Naive thymus-derived CD4-positive, alpha-beta T cell (primary cell): ENCODE results near the gene RORC. TPM values are rescaled to one million over a fixed set of nuclear protein-coding genes. Genes with fewer than 3 reads are reported as not detected.
A peak's percentile ranks its signal among the peaks of the same experiment; 100 is the strongest.
"Not testable (repeated sequence)": the region's sequence is repeated elsewhere in the genome, so short reads cannot be mapped to it uniquely, and the experiment has no call there.

Experiments used
- ATAC-seq: fragments of 150-1000 bp; cut with Tn5 transposase; 2 replicates; pipeline ENCODE4 v1.10.0; 2021; ENCODE audit warnings: mild to moderate bottlenecking, moderate library complexity
- CTCF ChIA-PET: fragments of 350-600 bp; sonication (Branson Sonifier 250); formaldehyde crosslinking; loops from one replicate; lab custom pipeline; 2021; ENCODE audit warnings: antibody characterized with exemption; lab: Charles Lee
- POLR2A ChIA-PET: fragments of 350-600 bp; sonication (Branson Sonifier 250); formaldehyde crosslinking; loops from one replicate; lab custom pipeline; 2021; ENCODE audit warnings: antibody characterized with exemption, inconsistent platforms; lab: Charles Lee
- DNase-seq, 9 donors: peaks; one replicate each; pipeline versions ENCODE4 v3.0.0 to v3.0.0-alpha.2; 2020 to 2022; ENCODE audit warnings: mixed read lengths in 1 of 9
- H3K27ac ChIP-seq: one replicate; pipeline ENCODE4 v1.7.0; 2013; ENCODE audit warnings: mild to moderate bottlenecking, low read depth, low read length, moderate library complexity
- H3K27me3 ChIP-seq, 2 donors: one replicate each; pipeline ENCODE4 v1.7.0; 2013; ENCODE audit warnings: low read length in 2 of 2, mild to moderate bottlenecking in 2 of 2, moderate library complexity in 2 of 2; ENCODE audit not compliant: control insufficient read depth in 2 of 2, insufficient read depth in 2 of 2
- H3K36me3 ChIP-seq, 3 experiments: 1 replicate in 2 of 3; 2 replicates in 1 of 3; pipeline ENCODE4 v1.7.0; 2013; ENCODE audit warnings: low read length in 3 of 3, mild to moderate bottlenecking in 3 of 3, moderate library complexity in 1 of 3; ENCODE audit not compliant: insufficient read depth in 3 of 3, control insufficient read depth in 2 of 3
- H3K4me1 ChIP-seq, 2 donors: one replicate each; pipeline ENCODE4 v1.7.0; 2013; ENCODE audit warnings: low read length in 2 of 2, mild to moderate bottlenecking in 2 of 2, moderate library complexity in 1 of 2; ENCODE audit not compliant: control insufficient read depth in 2 of 2, insufficient read depth in 2 of 2
- H3K4me3 ChIP-seq: 2 replicates; pipeline ENCODE4 v1.7.0; 2013; ENCODE audit warnings: mild to moderate bottlenecking, low read length
- H3K9me3 ChIP-seq, 3 experiments: 1 replicate in 2 of 3; 2 replicates in 1 of 3; pipeline ENCODE4 v1.7.0; 2013; ENCODE audit warnings: low read length in 3 of 3; ENCODE audit not compliant: control insufficient read depth in 2 of 3
- H3K27ac Mint-ChIP-seq, 9 donors: one replicate each; pipeline ENCODE4 v1.8.0; 2020 to 2022; ENCODE audit warnings: mixed read lengths in 9 of 9, mild to moderate bottlenecking in 8 of 9, moderate library complexity in 5 of 9, inconsistent platforms in 2 of 9
- H3K27me3 Mint-ChIP-seq, 5 donors: one replicate each; pipeline ENCODE4 v1.8.0; 2021 to 2022; ENCODE audit warnings: mixed read lengths in 5 of 5, mild to moderate bottlenecking in 1 of 5
- H3K36me3 Mint-ChIP-seq, 5 donors: one replicate each; pipeline ENCODE4 v1.8.0; 2020 to 2022; ENCODE audit warnings: mixed read lengths in 5 of 5, mild to moderate bottlenecking in 3 of 5, inconsistent platforms in 1 of 5
- H3K4me1 Mint-ChIP-seq, 7 donors: one replicate each; pipeline ENCODE4 v1.8.0; 2020 to 2022; ENCODE audit warnings: mixed read lengths in 7 of 7, mild to moderate bottlenecking in 3 of 7, inconsistent platforms in 1 of 7
- H3K4me3 Mint-ChIP-seq, 10 donors: one replicate each; pipeline ENCODE4 v1.8.0; 2020 to 2022; ENCODE audit warnings: mild to moderate bottlenecking in 10 of 10, mixed read lengths in 10 of 10, moderate library complexity in 6 of 10, inconsistent platforms in 2 of 10
- H3K9me3 Mint-ChIP-seq, 11 donors: one replicate each; pipeline ENCODE4 v1.8.0; 2020 to 2022; ENCODE audit warnings: mixed read lengths in 11 of 11, mild to moderate bottlenecking in 4 of 11, inconsistent platforms in 1 of 11, moderate library complexity in 1 of 11
- intact Hi-C, 2 donors: fragments of 100-400 bp; cut with micrococcal nuclease; formaldehyde crosslinking; loops; one replicate each; pipeline ENCODE4 v1.15.1; 2023
- polyA plus RNA-seq, 2 donors: library from polyadenylated mRNA; unstranded; fragments of 300-500 nt; fragmentation: Illumina TruSeq; gene quantifications; one replicate each; pipeline ENCODE4 v1.2.3, GENCODE V29; 2021
- total RNA-seq, 6 experiments: library from RNA in 5 of 6; stranded (reverse) in 5 of 6; gene quantifications; 1 replicate in 5 of 6; 2 replicates in 1 of 6; pipeline ENCODE4 v1.2.3 and lab custom pipeline; 2021 to 2026

The RORC gene
- total and polyA plus RNA-seq, 7 experiments from 2014 or later: 0.16 to 2.5 (median 0.29) TPM; not detected in 1

DNA sequence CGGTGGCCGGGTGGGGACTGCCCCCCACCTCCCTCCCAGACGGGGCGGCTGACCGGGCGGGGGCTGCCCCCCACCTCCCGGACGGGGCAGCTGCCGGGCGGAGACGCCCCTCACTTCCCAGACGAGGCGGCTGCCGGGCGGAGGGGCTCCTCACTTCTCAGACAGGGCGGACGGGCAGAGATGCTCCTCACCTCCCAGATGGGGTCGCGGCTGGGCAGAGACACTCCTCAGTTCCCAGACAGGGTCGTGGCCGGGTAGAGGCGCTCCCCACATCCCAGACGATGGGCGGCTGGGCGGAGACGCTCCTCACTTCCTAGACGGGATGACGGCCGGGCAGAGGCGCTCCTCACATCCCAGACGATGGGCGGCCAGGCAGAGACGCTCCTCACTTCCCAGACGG is 62.3 kb downstream of the RORC start:
- ATAC-seq, H3K27me3 ChIP-seq, H3K27me3 Mint-ChIP-seq, H3K27ac ChIP-seq, DNase-seq, H3K36me3 ChIP-seq, H3K4me3 ChIP-seq, H3K27ac Mint-ChIP-seq, POLR2A ChIA-PET, H3K4me3 Mint-ChIP-seq, H3K9me3 ChIP-seq, intact Hi-C loops, CTCF ChIA-PET, H3K9me3 Mint-ChIP-seq, H3K4me1 ChIP-seq: not testable (repeated sequence)
- Mint-ChIP-seq H3K4me1 (peaks cover 2 to 10% (median 3%) of the 10 kb centered on the region in 7 donors), H3K36me3 (peaks cover 0 to 10% (median 0%) of the 10 kb centered on the region in 5 donors)

- H3K4me1 ChIP-seq, intact Hi-C loops, DNase-seq, CTCF ChIA-PET, H3K36me3 Mint-ChIP-seq, ATAC-seq, H3K27me3 Mint-ChIP-seq, H3K9me3 Mint-ChIP-seq, H3K27me3 ChIP-seq, H3K27ac ChIP-seq, H3K9me3 ChIP-seq, H3K4me3 ChIP-seq, H3K4me3 Mint-ChIP-seq, H3K36me3 ChIP-seq, POLR2A ChIA-PET, H3K27ac Mint-ChIP-seq: not testable (repeated sequence)
- H3K4me1 Mint-ChIP-seq: peaks cover 8 to 18% (median 11%) of the 10 kb centered on the region in 7 donors
Measured at GRCh38 chr1:151768351-151769066, 63.1 kb downstream of the RORC start.

DNA sequence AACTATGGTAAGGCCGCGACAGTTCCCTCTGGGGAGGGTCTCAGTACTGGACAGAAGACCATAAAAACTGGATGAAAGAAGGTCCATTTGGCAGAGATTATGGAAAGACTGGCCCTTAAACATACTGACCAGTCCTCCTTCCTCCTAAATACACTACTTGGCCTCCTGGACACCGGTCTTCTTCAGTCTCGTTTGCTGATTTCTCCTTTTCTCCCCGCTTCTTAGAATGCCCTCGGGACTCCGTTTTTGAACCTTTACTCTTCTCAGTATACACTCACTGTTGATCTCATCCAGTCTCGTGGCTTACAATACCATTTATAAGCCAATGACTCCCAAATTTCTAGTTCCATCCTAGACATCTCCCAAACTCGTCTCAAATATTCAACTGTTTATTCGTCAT is 67.6 kb downstream of the RORC start:
- no peaks in the 10 kb centered on the region for H3K27me3 Mint-ChIP-seq
- intact Hi-C loops: loop anchor here (1.0 to 5.0 kb wide), 7 partner anchors 26 to 565 kb away; partner anchors contain the start of genes TDRKH (in 2 of the 2), PI4KB (in 1 of the 2), PIP5K1A (in 1 of the 2) and RIIAD1 (in 1 of the 2)
- peak overlapping the region; percentile 76 for H3K4me3 ChIP-seq
- ATAC-seq (no peak), DNase-seq (no peak)
- peak overlapping the region; percentile 81 for H3K27ac ChIP-seq
- H3K36me3 Mint-ChIP-seq: peaks cover 3 to 23% (median 5%) of the 10 kb centered on the region in 5 donors
- H3K4me1 ChIP-seq: peaks cover 11 to 12% of the 10 kb centered on the region in 2 donors
- H3K27me3 ChIP-seq: no peaks in the 10 kb centered on the region
- CTCF ChIA-PET: interaction anchor here (1.1 kb wide), 1 partner anchor 25 kb away, joined by 4 read pairs; no protein-coding TSS in a partner anchor
- peaks cover 13 to 31% (median 21%) of the 10 kb centered on the region in 7 donors for H3K4me1 Mint-ChIP-seq
- POLR2A ChIA-PET: interaction anchor here (0.5 to 3.0 kb wide), 10 partner anchors 9 to 437 kb away, joined by 3 to 24 read pairs (median 4); partner anchors contain the start of genes POGZ, SNX27 and TDRKH
- peak overlapping the region; percentile 92 to 100 (median 97) for H3K27ac Mint-ChIP-seq
- peak overlapping the region; percentile 91 to 98 (median 95) for H3K4me3 Mint-ChIP-seq
- H3K9me3 Mint-ChIP-seq: peaks cover 0 to 3% (median 0%) of the 10 kb centered on the region in 11 donors
- no peaks in the 10 kb centered on the region for H3K9me3 ChIP-seq
- H3K36me3 ChIP-seq: peaks cover 6 to 36% (median 12%) of the 10 kb centered on the region in 3 experiments

- peak; percentile 73 to 85 (median 82) for DNase-seq
- peak; percentile 99 for ATAC-seq
- peaks cover 6 to 41% (median 12%) of the 10 kb centered on the region in 3 experiments for H3K36me3 ChIP-seq
- Mint-ChIP-seq H3K9me3 (peaks cover 0 to 3% (median 0%) of the 10 kb centered on the region in 11 donors), H3K27ac (peak within 1 kb of the TSS; percentile 92 to 100 (median 97)), H3K4me1 (peaks cover 13 to 28% (median 21%) of the 10 kb centered on the region in 7 donors), H3K4me3 (peak within 1 kb of the TSS; percentile 91 to 98 (median 95)), H3K27me3 (no peaks in the 10 kb centered on the region), H3K36me3 (peaks cover 3 to 23% (median 5%) of the 10 kb centered on the region in 5 donors)
- peak within 1 kb of the TSS; percentile 76 for H3K4me3 ChIP-seq
- peaks cover 11 to 12% of the 10 kb centered on the region in 2 donors for H3K4me1 ChIP-seq
- H3K27me3 ChIP-seq: no peaks in the 10 kb centered on the region
- H3K9me3 ChIP-seq: no peaks in the 10 kb centered on the region
- ChIA-PET POLR2A (interaction anchor here (0.5 to 3.0 kb wide), 18 partner anchors 8 to 1283 kb away, joined by 3 to 24 read pairs (median 3); partner anchors contain the start of genes POGZ, SNX27 and TDRKH), CTCF (interaction anchor here (1.1 kb wide), 1 partner anchor 26 kb away, joined by 4 read pairs; no protein-coding TSS in a partner anchor)
- intact Hi-C loops: loop anchor here (1.0 to 5.0 kb wide), 7 partner anchors 27 to 564 kb away; partner anchors contain the start of genes TDRKH (in 2 of the 2), PI4KB (in 1 of the 2), PIP5K1A (in 1 of the 2) and RIIAD1 (in 1 of the 2)
- H3K27ac ChIP-seq: peak within 1 kb of the TSS; percentile 81
Measured at GRCh38 chr1:151762941-151763921, 68.4 kb downstream of the RORC start, which contains the start of gene MRPL9. MRPL9 (minus strand) TSS chr1:151763496; CDS start chr1:151763479, 17 bp downstream.

DNA sequence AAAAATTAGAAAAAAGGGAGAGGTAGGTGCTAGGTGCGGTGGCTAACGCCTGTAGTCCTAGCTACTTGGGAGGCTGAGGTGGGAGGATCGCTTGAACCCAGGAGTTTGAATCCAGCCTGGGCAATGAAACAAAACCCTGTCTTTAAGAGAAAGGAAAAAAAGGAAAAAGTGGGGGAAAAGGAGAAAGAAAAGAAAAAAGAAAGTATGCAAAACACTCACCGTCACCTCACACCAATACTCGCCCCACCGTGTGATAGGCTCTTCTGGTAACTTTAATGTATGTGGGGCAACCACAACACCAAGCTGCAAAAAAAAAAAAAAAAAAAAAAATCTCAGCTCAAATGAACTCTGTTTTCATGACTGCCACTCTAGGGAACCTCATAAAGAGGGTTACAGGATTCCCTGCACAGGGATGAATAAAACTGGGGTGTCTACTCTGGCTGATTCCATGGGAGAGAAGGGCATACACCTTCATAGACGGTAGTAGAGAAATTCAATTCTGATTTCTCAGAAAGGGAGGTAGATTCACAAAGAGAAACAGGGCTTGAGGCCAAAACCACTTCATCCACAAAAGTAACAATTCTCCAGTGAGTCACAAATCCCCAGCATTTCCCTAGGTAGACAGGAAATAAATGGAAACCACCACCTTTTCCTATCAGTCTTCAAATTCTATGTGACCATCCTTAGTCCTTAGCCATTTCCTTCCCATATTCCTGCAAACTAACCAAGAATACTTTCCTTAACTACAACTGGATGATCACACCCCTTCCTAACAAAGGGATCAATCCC is 70.8 kb downstream of the RORC start:
- H3K27me3 ChIP-seq: no peaks in the 10 kb centered on the region
- no peaks in the 10 kb centered on the region for H3K9me3 ChIP-seq
- no peak for DNase-seq
- CTCF ChIA-PET: no interaction called here
- H3K4me1 ChIP-seq: peaks cover 11 to 12% of the 10 kb centered on the region in 2 donors
- no peak overlapping the region for H3K4me3 ChIP-seq
- no peak for ATAC-seq
- no peak overlapping the region for H3K27ac ChIP-seq
- H3K36me3 Mint-ChIP-seq: peaks cover 3 to 35% (median 15%) of the 10 kb centered on the region in 5 donors
- H3K4me1 Mint-ChIP-seq: peaks cover 13 to 30% (median 21%) of the 10 kb centered on the region in 7 donors
- intact Hi-C loops: loop anchor here (5.0 kb wide), 2 partner anchors 38 to 147 kb away; partner anchors contain the start of genes RIIAD1 (in 1 of the 2) and THEM4 (in 1 of the 2)
- no peaks in the 10 kb centered on the region for H3K27me3 Mint-ChIP-seq
- peak overlapping the region in 6 of 10 donors; percentile 17 to 58 (median 30) for H3K4me3 Mint-ChIP-seq
- H3K27ac Mint-ChIP-seq: peak overlapping the region in 7 of 9 donors; percentile 26 to 82 (median 52)
- peaks cover 6 to 56% (median 12%) of the 10 kb centered on the region in 3 experiments for H3K36me3 ChIP-seq
- H3K9me3 Mint-ChIP-seq: peaks cover 0 to 3% (median 0%) of the 10 kb centered on the region in 11 donors
- POLR2A ChIA-PET: interaction anchor here (0.6 kb wide), 1 partner anchor 510 kb away, joined by 6 read pairs; no protein-coding TSS in a partner anchor
